Caco-2 (cell line): ENCODE measurements around the gene ACAN. TPM values are rescaled to one million over a fixed set of nuclear protein-coding genes. Genes with fewer than 3 reads are reported as not detected.

ENCODE experiments used
- BruUV-seq: library from RNA; stranded (reverse); fragments of 400-500 nt; replicated peaks from 2 replicates; lab custom pipeline; 2021; lab: Mats Ljungman, UMichigan
- CTCF ChIA-PET: fragments of 300-600 bp; sonication (Branson Sonifier 250); formaldehyde crosslinking; loops from one replicate; lab custom pipeline; 2022; ENCODE audit warnings: antibody characterized with exemption; lab: Charles Lee
- POLR2A ChIA-PET: fragments of 300-600 bp; sonication (Branson Sonifier 250); formaldehyde crosslinking; loops from one replicate; lab custom pipeline; 2022; ENCODE audit warnings: antibody characterized with exemption; lab: Charles Lee
- DNase-seq, 2 experiments: peaks; one replicate each; pipeline versions ENCODE4 v3.0.0 to v3.0.0-alpha.2; 2020 to 2022
- H3K27me3 ChIP-seq: replicated peaks from 2 replicates; pipeline ENCODE4 v1.6.0; 2011; ENCODE audit warnings: low read length; ENCODE audit not compliant: control insufficient read depth, insufficient read depth
- H3K36me3 ChIP-seq: 2 replicates; pipeline ENCODE4 v1.5.1; 2011; ENCODE audit warnings: low read length; ENCODE audit not compliant: control insufficient read depth, insufficient read depth
- H3K4me1 ChIP-seq: fragments of 250-450 bp; sonication (Bioruptor Pico); 2 replicates; pipeline ENCODE4 v1.5.1; 2020; ENCODE audit warnings: mild to moderate bottlenecking
- H3K4me3 ChIP-seq: 2 replicates; pipeline ENCODE4 v1.5.1; 2011; ENCODE audit warnings: low read depth, mild to moderate bottlenecking, control low read depth, low read length
- H3K9me3 ChIP-seq: fragments of 250-450 bp; sonication (Bioruptor Pico); 2 replicates; pipeline ENCODE4 v1.5.1; 2020; ENCODE audit warnings: mild to moderate bottlenecking, moderate library complexity
- H3K27ac Mint-ChIP-seq: one replicate; pipeline ENCODE4 v1.8.0; 2022; ENCODE audit warnings: mixed read lengths; ENCODE audit not compliant: unreplicated experiment
- H3K27me3 Mint-ChIP-seq: one replicate; pipeline ENCODE4 v1.8.0; 2022; ENCODE audit warnings: mixed read lengths; ENCODE audit not compliant: insufficient read depth, unreplicated experiment
- H3K36me3 Mint-ChIP-seq: one replicate; pipeline ENCODE4 v1.8.0; 2022; ENCODE audit warnings: mild to moderate bottlenecking, mixed read lengths; ENCODE audit not compliant: insufficient read depth, unreplicated experiment
- H3K4me1 Mint-ChIP-seq: one replicate; pipeline ENCODE4 v1.8.0; 2022; ENCODE audit warnings: low read depth, mixed read lengths; ENCODE audit not compliant: unreplicated experiment
- H3K4me3 Mint-ChIP-seq: one replicate; pipeline ENCODE4 v1.8.0; 2022; ENCODE audit warnings: mild to moderate bottlenecking, moderate library complexity, mixed read lengths; ENCODE audit not compliant: unreplicated experiment
- H3K9me3 Mint-ChIP-seq: one replicate; pipeline ENCODE4 v1.8.0; 2022; ENCODE audit warnings: mixed read lengths; ENCODE audit not compliant: unreplicated experiment
- intact Hi-C: fragments of 100-400 bp; cut with micrococcal nuclease; formaldehyde crosslinking; loops from one replicate; pipeline ENCODE4 v1.10.0; 2022; ENCODE audit not compliant: unreplicated experiment
- total RNA-seq: library from RNA; stranded (reverse); gene quantifications from 2 replicates; pipeline ENCODE4 v1.2.3, GENCODE V29; 2022
- TF ChIP-seq, protein P1 (sequence below), 2 experiments: fragments of 200-600 bp in 1 of 2; IDR thresholded peaks; 1 replicate in 1 of 2; 2 replicates in 1 of 2; pipeline versions ENCODE4 v1.5.1 to v1.8.0; 2011 to 2022; ENCODE audit warnings: antibody characterized with exemption in 1 of 2, control low read depth in 1 of 2, inconsistent platforms in 1 of 2, low read depth in 1 of 2, low read length in 1 of 2, mild to moderate bottlenecking in 1 of 2, moderate library complexity in 1 of 2; ENCODE audit not compliant: insufficient read depth in 1 of 2, severe bottlenecking in 1 of 2, unreplicated experiment in 1 of 2

Gene ACAN
- total RNA-seq, 1 experiment from 2014 or later = not detected

DNA sequence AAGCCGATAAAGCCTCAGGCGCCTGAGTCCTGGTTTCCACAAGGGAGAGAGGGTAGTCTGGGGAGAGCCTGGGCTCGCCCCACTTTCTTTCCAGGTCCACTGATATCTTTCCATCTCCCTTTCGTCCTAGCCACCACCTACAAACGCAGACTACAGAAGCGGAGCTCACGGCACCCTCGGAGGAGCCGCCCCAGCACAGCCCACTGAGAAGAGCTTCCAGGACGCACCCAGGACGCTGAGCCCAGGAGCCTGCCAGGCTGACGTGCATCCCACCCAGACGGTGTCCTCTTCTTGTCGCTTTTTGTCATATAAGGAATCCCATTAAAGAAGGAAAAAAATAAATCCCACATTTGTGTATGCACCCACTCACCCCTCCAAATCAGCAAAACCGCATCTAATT, 71.0 kb downstream of the ACAN start:
- no peaks in the 10 kb centered on the region for H3K4me1 ChIP-seq
- H3K27me3 ChIP-seq = no peaks in the 10 kb centered on the region
- ChIA-PET POLR2A (no interaction called here), CTCF (no interaction called here)
- Mint-ChIP-seq H3K27me3 (no peaks in the 10 kb centered on the region), H3K4me1 (no peaks in the 10 kb centered on the region), H3K9me3 (no peaks in the 10 kb centered on the region), H3K4me3 (no peak overlapping the region), H3K27ac (no peak overlapping the region), H3K36me3 (no peaks in the 10 kb centered on the region)
- H3K4me3 ChIP-seq = no peak overlapping the region
- no TSS peak for BruUV-seq
- intact Hi-C loops = loop anchor here (10.0 kb wide), 1 partner anchor 301 kb away; no protein-coding TSS in a partner anchor
- H3K9me3 ChIP-seq = no peaks in the 10 kb centered on the region
- TF ChIP-seq, protein P1, sequence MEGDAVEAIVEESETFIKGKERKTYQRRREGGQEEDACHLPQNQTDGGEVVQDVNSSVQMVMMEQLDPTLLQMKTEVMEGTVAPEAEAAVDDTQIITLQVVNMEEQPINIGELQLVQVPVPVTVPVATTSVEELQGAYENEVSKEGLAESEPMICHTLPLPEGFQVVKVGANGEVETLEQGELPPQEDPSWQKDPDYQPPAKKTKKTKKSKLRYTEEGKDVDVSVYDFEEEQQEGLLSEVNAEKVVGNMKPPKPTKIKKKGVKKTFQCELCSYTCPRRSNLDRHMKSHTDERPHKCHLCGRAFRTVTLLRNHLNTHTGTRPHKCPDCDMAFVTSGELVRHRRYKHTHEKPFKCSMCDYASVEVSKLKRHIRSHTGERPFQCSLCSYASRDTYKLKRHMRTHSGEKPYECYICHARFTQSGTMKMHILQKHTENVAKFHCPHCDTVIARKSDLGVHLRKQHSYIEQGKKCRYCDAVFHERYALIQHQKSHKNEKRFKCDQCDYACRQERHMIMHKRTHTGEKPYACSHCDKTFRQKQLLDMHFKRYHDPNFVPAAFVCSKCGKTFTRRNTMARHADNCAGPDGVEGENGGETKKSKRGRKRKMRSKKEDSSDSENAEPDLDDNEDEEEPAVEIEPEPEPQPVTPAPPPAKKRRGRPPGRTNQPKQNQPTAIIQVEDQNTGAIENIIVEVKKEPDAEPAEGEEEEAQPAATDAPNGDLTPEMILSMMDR (IDR thresholded peaks at IDR 0.05; ENCODE audit: insufficient read depth in 1 of 2, low read depth in 1 of 2, low read length in 1 of 2, severe bottlenecking in 1 of 2, unreplicated experiment in 1 of 2) = no peak
- no peak for DNase-seq
- H3K36me3 ChIP-seq = no peaks in the 10 kb centered on the region

- no peaks in the 10 kb centered on the region for H3K4me1 ChIP-seq
- ChIA-PET CTCF (no interaction called here), POLR2A (no interaction called here)
- H3K27me3 ChIP-seq = no peaks in the 10 kb centered on the region
- H3K9me3 ChIP-seq = no peaks in the 10 kb centered on the region
- intact Hi-C loops = loop anchor here (10.0 kb wide), 1 partner anchor 300 kb away; no protein-coding TSS in a partner anchor
- BruUV-seq = no TSS peak
- DNase-seq = no peak
- no peaks in the 10 kb centered on the region for H3K36me3 Mint-ChIP-seq
- H3K36me3 ChIP-seq = no peaks in the 10 kb centered on the region
- no peak overlapping the region for H3K27ac Mint-ChIP-seq
- no peaks in the 10 kb centered on the region for H3K9me3 Mint-ChIP-seq
- H3K27me3 Mint-ChIP-seq = no peaks in the 10 kb centered on the region
- H3K4me3 Mint-ChIP-seq = no peak overlapping the region
- TF ChIP-seq, protein P1 (IDR thresholded peaks at IDR 0.05; ENCODE audit: insufficient read depth in 1 of 2, low read depth in 1 of 2, low read length in 1 of 2, severe bottlenecking in 1 of 2, unreplicated experiment in 1 of 2) = no peak
- H3K4me1 Mint-ChIP-seq = no peaks in the 10 kb centered on the region
- no peak overlapping the region for H3K4me3 ChIP-seq
Observed at GRCh38 chr15:88874684-88875083, 71.4 kb downstream of the ACAN start.

DNA sequence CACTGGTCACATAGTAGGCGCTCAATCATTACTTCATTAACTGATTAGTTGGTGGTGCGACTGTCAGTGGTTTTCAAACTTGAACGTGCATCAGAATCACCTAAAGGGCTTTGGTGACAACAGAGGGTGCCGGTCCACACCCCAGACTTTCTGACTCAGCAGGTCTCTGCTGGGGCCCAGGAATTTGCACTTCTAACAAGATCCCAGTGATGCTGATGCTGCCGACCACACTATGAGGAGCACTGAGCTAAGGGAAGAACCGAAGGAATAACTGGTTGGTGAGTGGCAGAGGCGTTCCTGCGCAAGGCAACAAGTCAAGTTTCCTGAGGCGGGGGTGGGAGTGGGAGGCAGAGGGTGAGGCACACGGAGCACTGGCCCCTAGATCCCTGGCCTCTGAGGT, 73.3 kb downstream of the ACAN start:
- no peaks in the 10 kb centered on the region for H3K4me1 Mint-ChIP-seq
- no peak overlapping the region for H3K4me3 ChIP-seq
- H3K9me3 ChIP-seq = no peaks in the 10 kb centered on the region
- H3K9me3 Mint-ChIP-seq = no peaks in the 10 kb centered on the region
- intact Hi-C loops = loop anchor here (10.0 kb wide), 1 partner anchor 298 kb away; no protein-coding TSS in a partner anchor
- no peak overlapping the region for H3K27ac Mint-ChIP-seq
- no peak overlapping the region for H3K4me3 Mint-ChIP-seq
- H3K36me3 ChIP-seq = no peaks in the 10 kb centered on the region
- H3K27me3 Mint-ChIP-seq = no peaks in the 10 kb centered on the region
- no peak for DNase-seq
- ChIA-PET POLR2A (no interaction called here), CTCF (interaction anchor here (0.7 kb wide), 1 partner anchor 29 kb away, joined by 6 read pairs; no protein-coding TSS in a partner anchor)
- TF ChIP-seq, protein P1 (IDR thresholded peaks at IDR 0.05; ENCODE audit: insufficient read depth in 1 of 2, low read depth in 1 of 2, low read length in 1 of 2, severe bottlenecking in 1 of 2, unreplicated experiment in 1 of 2) = no peak
- peaks cover 6% of the 10 kb centered on the region for H3K36me3 Mint-ChIP-seq
- BruUV-seq = no TSS peak
- H3K4me1 ChIP-seq = no peaks in the 10 kb centered on the region
- H3K27me3 ChIP-seq = no peaks in the 10 kb centered on the region
